COLO829 (cell line): Measurements from ENCODE around the gene CTSE.
A peak's percentile ranks its signal among the peaks of the same experiment; 100 is the strongest.
"Not testable (repeated sequence)": the region's sequence is repeated elsewhere in the genome, so short reads cannot be mapped to it uniquely, and the experiment has no call there.

Experiments
- DNase-seq: peaks from one replicate; pipeline ENCODE4 v3.0.0; 2012; ENCODE audit warnings: low spot score

CTSE gene

GRCh38 chr1:206014601-206015000 is 9.1 kb downstream of the CTSE start:
- no peak for DNase-seq

GRCh38 chr1:206013026-206013795 is 10.5 kb downstream of the CTSE start:
- DNase-seq = no peak

- DNase-seq = no peak
Measured at GRCh38 chr1:206012086-206012859, 11.4 kb downstream of the CTSE start.

- no peak for DNase-seq
Measured at GRCh38 chr1:206011057-206011456, 12.6 kb downstream of the CTSE start.

- no peak for DNase-seq
Measured at GRCh38 chr1:206010060-206010459, 13.6 kb downstream of the CTSE start.

- DNase-seq = no peak
Measured at GRCh38 chr1:206006946-206007345, 16.7 kb downstream of the CTSE start.

GRCh38 chr1:206005778-206006180 is 17.9 kb downstream of the CTSE start:
- no peak for DNase-seq

- DNase-seq = no peak
Measured at GRCh38 chr1:206005234-206005633, 18.5 kb downstream of the CTSE start.

- DNase-seq = no peak
Measured at GRCh38 chr1:206004826-206005225, 18.9 kb downstream of the CTSE start.

- no peak for DNase-seq
Measured at GRCh38 chr1:206003854-206004800, 19.6 kb downstream of the CTSE start.

GRCh38 chr1:206002871-206003801 is 20.6 kb downstream of the CTSE start, which contains the start of gene RAB7B:
Gene RAB7B, minus strand, starts transcription at chr1:206003395. Its CDS starts 9,260 bp downstream, at chr1:205994135.
- DNase-seq = no peak

GRCh38 chr1:206002160-206002559 is 21.5 kb downstream of the CTSE start:
- DNase-seq = no peak

- peak; percentile 95 for DNase-seq
Measured at GRCh38 chr1:206001476-206001888, 22.2 kb downstream of the CTSE start.

- no peak for DNase-seq
Measured at GRCh38 chr1:206000641-206001339, 22.9 kb downstream of the CTSE start.

GRCh38 chr1:205998457-205999241 is 25.0 kb downstream of the CTSE start:
- DNase-seq = no peak

GRCh38 chr1:205996641-205997040 is 27.1 kb downstream of the CTSE start:
- DNase-seq = not testable (repeated sequence)

GRCh38 chr1:205994346-205994745 is 29.3 kb downstream of the CTSE start:
- peak; percentile 98 for DNase-seq

GRCh38 chr1:205993068-205993467 is 30.6 kb downstream of the CTSE start:
- no peak for DNase-seq

GRCh38 chr1:205992218-205992882 is 31.3 kb downstream of the CTSE start:
- DNase-seq = no peak
